ENCODE data around the gene KRT3.

The KRT3 gene

DNA sequence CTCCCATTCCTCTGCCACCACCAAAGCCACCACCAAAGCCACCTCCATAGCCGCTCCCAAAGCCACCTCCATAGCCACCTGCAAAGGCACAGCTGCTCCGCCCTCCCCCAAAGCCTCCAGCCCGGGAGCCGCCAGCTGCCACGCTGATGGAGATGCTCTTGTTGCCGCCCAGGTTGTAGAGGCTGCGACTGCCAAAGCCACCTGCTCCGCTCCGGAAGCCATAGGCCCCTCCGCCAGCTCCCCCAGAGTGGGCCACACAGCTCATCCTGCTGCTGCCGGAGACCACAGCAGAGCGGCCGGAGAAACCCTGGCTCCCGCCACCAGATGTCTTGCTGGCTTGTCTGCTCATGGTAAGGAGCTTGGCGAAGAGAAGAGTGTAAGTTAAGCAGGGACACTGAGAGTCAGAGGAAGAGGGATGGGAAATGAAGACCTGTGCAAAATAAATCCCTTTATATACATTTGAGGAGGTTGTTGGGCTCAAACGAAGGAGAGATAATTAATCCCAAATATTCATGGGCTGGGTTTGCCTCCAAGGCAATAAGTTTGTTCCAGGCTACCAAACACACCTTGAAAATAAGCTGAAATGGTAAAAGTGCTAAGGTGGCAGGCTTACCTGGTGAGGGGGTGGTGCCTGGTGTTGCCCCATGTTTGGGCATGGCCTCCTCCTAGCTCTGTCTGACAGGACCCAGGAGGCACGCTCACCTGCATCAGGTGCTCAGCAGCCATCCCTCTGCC lies at the start of gene KRT3:
Gene KRT3, minus strand, starts transcription at position 424 of the 735 bp plus-strand sequence. Its CDS starts 75 bp downstream, at position 349.
- DNase-seq, result no peak

DNA sequence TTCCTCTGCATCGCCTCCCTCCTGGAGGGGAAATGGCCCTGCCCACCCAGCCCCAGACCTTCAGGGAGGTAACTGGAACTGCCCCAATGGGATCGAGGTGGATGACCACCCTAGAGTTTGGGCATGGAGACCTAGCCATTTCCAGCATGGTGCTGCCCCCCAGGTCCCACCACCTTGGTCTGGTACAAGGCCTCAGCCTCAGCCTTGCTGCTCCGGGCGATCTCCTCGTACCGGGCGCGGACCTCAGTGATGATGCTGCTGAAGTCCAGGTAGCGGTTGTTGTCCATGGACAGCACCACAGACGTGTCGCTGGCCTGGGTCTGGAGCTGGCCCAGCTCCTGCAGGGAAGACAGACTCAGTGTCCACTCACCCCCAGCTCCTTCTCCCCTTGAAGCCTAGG lies 48.5 kb upstream of the KRT3 start:
- no peak for DNase-seq

DNA sequence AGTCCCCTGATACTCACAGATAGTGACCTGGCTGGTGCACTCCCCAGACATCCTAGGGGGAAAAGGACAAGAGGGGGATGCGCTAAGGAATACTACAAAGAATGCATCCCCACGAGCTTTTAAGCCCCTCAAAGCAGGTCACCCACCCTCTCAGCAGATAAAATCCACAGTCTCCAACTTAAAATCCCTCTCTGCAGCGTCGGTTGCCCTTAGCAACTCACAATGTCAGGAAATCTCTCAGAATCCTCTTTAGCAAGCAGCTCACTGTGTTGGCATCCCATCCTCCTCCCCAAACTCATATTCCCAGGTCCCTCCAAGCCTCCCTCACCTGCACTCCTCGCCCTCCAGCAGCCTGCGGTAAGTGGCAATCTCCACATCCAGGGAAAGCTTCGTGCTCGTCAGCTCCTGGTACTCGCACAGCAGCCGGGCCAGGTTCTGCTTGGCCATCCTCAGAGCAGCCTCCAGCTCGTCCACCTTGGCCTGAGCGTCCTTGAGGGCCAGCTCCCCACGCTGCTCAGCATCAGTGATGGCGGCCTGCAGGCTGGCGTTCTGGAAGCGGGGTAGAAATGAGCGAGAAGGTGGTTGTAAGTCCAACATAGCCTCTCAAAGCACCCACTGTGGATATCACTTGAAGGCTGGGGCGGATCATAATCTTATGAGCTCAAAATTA lies 43.7 kb upstream of the KRT3 start:
- no peak for DNase-seq

DNA sequence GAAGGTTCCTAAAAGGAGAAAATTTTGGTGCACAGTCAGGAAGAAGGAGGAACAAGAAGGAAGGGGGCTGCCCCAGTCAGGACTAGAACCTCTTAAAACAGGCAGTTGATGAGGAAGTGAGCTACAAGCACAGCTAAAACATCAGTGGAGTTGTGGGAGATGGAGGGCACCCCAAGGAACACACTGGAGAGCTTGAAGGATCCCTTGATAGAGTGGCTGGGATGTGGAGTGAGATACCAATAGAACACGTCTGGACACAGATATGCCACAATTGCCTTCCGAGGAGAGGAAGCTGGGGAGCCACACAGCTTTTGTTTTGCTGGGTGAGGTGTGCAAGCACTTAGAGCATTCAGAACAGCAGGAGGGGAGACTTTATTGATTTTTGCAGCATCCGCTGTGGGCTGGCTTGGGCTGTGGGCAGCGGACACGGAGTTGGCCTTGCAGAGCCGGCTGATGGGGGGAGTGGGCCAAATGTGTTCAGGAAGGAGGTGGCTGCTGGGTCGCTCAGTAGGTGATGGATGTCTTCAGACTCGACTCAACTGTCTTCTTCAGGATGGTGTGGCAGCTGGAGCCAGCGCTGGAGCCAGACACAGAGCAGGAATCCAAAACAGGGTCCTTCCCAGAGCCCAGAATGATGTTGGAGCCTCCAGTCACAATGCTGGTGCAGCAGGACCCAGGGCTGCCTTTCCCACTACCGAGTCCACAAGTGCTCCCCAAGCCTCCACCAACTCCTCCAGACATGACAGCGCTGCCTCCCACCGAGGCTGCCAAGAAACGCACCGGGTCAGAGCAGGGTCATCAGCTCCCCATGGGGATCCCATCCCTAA lies 42.9 kb upstream of the KRT3 start:
- DNase-seq, result no peak

DNA sequence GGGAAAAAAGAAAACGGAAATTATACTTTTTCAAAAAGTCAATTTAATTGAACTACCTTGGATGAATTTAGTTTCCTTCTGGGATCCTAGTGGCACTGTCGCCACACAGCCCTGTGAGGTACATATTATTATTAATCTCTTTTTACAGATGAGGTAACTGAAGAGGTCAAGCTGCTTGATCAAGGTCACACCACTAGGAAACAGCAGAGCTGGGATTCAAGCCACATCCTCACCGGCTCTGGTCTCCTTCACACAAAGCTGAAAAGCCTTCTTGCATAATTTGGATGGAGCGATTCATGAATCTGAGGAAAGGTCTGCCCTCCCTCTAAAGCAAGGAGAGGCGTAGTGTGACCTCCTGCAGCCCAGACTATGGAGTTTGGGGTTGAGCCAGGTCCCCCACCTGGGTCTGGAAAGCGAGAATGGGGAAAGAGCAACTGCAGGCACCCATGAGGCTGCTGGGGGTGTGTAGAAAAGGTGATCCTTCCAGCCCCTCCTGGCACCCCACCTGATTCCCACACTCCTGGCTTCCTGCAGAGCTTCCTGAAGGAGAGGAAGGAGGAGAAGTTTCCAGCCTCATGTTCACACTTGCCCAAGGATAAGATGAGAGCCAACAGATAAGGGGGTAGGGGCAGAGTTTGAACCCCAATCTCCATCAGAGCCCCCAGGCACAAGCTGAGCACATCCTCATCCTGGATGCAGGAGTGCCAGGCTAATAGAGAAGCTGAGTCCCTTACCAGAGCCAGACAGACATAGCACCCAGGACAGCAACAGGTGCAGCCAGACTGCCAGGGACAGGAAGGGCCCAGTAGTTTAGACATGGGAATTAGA lies 42.1 kb upstream of the KRT3 start:
- DNase-seq, result no peak

DNA sequence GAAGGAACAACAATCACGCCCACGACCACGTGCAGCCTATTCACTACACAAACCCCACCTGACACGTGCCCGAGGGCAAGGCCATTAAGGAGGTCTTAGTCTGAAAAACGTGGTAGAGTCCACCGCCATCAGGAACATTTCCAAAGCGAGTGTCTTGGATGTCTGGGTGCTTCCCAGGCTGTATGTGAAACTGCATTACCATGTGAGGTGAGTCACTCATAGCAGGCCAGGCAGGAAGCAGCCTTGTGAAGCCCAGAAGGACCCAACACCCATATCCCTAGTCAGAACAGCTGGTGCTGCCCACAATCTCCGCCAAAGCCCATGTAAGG lies 41.5 kb upstream of the KRT3 start:
- DNase-seq, result no peak

DNA sequence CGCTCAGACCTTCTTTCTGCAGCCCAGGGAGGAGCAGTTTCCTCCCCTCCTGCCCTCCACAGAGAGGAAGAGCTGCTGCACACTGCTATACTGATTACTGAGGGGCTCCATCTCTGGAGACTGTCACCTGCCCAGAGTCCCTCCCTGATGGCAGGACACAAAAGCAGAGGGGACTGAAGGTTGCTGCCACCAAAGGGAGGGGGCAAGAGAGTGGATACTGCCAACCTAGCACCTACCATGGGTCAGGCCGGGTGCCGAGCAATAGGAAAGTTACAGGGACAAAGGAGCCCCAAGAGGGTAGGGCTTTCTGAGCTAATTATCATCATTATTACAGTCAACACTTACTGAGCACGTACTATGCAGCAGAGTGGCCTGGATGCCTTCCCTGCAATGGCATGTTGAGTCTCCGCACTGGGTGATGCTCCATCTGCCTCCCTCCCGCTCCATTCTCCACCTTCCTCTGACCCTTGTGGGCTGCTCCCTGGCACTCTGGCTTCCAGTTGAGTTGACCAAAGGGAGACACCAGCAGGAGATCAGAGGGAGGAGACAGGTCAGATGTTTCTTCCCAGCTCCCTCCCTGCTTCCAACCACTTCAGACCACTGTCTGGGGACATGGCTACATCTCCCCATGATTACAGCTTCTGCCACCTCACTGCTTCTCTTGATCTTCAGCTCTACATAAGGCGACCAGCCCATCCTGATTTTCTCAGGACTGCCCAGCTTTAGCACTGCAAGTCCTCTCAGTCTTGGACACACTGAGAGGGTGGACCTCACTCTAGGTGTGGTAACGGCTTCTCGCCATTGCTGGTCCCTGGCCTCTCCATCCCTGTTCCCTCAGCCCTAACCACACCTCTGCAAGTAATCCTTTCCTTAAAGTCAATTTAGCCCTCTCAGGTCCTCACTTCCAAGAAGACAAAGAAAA lies 40.8 kb upstream of the KRT3 start:
- DNase-seq, result no peak

DNA sequence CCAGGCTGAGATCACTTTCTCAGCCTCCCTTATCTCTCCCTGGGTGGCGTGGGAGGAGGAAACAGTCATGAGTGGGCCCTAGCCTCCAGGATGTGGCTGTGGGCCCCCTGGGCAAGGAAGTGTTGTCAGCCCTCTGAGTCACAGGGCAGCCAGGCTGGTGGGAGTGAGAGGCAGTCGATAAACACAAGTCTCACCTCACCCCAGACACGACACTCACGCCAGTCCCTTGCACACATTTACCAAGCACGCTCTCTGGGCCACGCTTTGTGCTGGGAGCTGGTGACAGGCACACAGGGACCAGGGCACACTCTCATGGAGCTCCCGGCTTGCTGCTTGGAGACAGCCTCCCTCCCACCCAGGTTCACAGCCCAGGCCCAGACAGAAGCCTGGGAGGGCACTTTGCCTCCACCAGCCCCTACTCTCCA lies 40.1 kb upstream of the KRT3 start:
- no peak for DNase-seq

DNA sequence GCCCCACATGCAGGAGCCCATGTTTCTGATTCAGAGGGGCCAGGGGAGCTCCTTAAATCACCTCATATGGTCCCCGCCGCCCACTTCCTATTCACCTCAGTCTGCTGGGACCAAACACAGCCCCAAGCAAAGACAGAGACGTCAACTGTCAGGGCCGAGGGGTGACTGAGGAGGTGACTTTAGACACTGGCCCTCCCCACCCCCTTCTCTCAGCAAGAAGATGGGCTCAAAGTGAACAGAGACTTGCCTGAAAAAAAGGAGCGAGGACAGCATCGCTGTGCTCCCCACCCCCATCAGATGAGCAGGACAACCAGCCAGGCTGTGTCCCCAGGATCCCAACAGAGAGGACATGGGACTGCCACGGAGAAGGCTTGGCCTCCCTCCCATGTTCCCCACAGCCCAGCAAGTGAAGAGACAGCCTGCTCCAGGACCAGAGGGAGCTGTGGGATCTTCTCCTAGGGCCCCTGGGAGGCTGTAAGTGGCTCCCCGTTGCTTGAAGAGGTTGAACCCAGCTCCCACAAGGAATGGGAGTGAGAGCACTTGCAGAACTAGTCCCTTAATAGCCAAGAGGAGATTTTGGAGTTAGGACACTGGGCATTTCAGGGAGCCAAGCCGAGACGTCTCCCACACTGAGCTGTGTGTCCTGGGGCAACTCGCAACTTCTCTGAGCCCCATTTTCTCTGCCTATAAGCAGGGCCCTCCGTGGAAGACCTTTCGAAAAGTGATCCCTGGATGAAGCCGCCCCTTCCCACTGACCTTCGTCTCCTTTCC lies 39.5 kb upstream of the KRT3 start:
- no peak for DNase-seq

DNA sequence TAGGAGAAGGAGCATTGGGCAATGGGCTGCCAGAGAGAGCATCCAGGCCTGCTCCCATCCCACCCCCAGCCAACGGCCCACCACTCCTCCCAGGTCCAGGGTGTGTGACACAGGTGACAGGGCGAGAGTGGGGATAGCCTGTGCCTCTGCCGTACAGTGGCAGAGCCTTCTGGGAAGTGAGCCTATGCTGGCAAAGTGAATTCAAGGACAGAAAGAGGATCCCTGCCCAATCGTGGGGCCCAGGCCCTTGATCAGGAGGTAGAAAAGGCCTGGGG lies 38.7 kb upstream of the KRT3 start:
- no peak for DNase-seq

DNA sequence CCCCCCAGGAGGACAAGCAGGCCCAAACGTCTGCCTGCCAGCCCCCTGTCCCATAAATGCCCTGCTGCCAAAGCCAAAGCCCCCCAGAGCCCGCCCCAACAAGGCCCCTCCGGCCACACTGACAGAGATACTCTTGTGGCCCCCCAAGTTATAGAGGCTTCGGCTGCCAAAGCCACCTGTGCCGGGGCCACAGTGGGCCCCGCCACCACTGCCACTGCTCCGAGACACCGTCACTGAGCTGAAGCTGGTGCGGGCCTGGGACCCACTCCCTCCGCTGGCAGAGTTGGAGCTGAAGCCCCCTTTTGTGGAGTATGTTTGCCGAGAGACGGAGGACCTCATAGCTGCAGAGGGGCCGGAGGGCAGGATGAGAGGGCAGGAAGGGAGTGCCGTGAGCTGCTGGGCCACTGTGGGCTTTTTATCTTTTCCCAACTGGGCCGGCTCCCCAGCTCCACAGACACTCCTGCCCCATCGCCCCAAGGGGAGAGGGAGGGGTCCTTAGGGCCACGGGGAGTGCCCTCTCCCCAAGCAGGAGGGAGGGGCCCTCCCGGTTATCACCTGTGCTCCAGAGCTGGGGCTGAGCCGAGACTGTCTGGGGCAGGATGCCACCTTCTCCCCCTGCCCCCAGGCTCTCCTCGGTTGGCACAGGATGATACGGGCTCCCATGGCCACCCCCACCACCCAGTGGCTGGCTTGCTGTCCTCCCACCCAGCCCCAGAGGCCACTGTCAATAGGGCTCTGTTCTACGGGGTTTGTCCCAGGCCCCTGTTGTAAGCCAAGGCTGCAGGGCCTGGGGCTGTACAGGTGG lies 38.2 kb upstream of the KRT3 start, which contains the start of gene KRT79:
Gene KRT79, minus strand, starts transcription at position 390 of the 805 bp plus-strand sequence. Its CDS starts 51 bp downstream, at position 339.
- no peak for DNase-seq

DNA sequence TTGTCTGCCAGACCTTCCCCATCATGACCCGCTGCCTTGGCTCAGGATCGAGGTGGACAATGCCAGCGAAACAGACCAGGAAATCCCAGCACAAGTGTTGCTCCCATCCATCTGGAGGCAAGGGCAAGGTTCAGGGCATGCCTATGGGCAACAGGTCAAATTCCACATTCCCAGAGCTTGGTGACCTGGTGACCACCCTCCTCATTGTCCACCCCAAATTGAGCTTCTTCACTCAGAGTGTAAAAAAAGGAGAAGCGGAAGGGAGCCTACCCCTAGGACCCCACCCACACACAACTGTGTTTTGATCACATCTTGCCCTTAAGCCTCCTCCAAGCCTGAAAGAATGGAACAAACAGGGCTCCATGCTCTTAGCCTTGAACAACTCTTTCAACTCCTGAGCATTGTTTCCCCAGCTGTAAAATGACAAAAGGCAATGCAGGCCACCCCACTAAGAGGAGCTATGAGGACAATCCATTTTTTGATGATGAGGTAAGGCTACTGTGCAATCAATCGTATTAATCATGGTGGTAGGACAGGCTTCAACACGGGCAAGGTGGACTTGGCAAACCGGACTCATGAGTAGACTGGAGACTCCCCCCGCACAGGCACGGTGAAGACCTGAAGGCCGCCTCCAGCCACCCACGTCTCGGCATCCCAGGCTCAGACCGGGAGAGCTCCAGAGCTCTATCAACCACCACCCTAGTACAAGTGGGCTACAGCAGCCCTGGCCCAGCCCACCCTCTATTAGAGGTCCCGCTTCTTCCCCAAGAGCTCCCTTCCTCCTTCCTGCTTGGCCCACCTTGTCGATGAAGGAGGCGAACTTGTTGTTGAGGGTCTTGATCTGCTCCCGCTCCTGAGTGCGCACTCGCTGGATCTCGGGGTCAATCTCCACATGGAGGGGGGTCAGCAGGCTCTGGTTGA lies 37.3 kb upstream of the KRT3 start:
- DNase-seq, result no peak

DNA sequence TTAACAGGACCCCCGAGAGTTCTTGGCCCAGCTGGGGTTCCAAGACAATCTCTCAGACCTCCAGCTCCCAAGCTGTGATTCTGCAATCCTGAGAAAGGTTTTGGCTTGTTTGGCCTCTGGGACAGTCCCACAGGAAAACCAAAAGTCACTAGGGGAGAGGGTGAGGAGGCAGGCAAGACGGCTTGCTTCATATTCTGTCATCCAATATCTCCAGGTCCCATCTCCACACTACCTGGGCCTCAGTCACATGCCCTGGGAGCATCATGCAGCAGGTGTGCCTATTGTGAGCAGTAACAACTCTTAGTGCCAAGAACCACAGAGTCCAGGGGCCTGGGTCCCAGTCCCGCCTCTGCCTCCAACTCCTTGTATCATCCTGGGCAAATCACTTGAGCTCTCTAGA lies 36.5 kb upstream of the KRT3 start:
- no peak for DNase-seq

DNA sequence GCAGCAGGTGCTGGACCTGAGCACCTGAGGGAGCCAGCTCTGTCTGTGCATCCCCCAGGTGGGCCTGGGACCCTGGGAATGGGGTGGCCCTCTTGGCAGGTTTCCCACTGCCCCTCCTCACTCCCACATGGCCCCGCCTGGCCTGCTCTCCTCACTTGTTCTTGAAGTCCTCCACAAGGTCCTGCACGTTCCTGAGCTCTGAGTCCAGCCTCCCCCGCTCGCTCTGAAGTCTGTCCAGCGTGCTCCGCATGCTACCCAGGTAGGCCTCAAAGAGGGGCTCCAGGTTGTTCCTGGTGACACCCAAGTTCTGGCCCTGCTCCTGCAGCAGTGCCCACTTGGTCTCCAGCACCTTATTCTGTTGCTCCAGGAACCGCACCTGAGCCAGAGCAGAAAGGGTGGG lies 35.3 kb upstream of the KRT3 start:
- DNase-seq, result no peak

DNA sequence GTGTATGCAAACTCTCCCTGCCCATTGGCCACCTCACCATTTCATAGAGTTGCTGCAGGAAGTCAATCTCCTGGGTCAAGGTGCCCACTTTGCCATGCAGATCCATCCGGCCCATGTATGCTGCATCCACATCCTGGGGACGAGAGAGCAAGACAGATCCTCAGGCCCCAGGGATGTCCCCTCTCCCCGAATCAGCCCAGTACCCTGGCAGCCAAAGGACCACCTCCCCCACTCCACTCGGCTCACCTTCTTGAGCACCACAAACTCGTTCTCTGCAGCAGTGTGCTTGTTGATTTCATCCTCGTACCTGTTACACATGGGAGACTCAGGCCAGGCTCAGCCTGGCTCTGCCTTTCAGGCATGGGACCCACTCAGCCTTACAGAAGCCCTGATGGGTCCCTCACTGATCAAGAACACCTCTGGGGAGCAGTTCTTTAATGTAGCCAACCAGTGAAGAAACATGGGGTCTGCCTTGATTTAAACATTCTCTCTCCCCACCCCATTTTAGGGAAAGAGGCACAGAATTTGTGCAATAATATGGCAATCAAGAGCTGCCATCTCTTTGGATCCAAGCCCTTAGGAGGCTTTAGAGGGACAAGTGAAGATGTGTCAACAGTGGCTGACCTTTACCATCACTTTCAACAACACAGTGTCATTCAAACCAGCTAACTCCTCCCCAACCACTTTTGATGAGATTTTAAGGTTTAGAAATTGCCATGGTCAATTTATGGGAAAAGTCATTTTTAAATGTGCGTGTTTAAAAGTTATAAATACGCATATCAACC lies 34.3 kb upstream of the KRT3 start:
- DNase-seq, result no peak

DNA sequence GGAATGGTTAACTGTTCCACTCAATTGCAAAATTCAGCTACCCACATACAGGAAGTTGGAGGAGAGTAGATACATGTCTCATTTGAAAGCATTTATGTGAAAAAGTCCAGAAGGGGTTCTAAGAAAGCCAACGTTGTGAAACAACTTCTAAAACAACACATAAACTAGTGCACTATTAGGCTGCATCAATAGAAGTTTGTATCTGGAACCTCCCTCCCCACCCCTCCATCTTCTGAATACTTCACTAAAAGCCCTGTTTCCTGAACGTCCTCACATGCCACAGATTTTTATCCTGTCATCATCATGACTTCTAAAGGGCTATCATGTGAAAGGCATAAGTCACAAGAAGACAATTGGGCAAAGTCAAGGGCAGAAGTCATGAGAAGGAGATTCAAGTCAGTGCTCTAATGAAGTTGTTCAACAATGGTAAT lies 32.7 kb upstream of the KRT3 start:
- no peak for DNase-seq

DNA sequence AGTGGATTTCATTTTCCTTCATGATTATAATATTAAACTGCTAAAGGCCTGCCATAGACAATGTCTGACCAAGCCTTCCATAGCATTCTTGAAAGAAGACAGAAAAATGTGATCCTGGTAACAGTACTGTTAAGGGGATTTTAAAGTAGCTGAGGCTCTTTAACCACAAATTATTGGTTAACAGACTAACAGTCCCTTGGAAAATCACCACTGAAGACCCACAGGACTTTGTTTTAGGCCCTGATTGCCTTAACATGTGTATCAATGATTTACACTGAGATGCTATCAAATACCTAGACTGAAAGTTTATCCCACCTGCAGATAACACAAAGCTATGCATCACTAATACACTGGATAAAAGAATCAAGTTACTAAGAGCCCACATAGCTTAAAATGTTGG lies 32.2 kb upstream of the KRT3 start:
- no peak for DNase-seq

DNA sequence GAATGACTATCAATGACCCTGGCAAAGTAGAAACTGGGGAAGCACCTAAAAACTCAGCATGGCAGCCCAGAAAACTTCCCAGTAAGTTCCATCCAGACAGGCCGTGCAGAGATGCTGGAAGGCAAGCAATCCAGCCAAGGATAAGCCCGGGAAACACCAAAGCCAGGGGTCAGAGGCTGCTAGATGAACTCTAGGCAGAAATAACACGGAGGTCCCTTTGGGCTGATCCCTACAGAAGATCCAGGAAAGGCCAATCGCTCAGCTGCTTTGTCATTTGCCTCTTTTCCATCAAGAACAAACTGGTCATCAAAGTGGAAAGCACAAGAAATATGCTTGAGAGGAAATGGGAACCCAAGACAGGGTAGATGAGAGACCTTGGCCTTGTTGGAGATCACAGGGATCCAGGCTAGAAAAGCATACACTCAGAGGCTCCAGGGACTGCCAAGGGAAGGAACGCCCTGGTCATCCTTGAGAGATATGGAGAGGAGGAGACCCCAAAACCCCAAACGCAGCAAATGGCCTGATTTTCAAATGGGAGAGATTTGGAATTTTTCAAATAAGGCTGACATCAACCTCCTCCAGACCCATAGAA lies 31.7 kb upstream of the KRT3 start:
- no peak for DNase-seq
